GM19035 (cell line): ENCODE results near the gene MAD1L1.

ENCODE experiments used
- ATAC-seq: cut with Tn5 transposase; IDR thresholded peaks from one replicate; pipeline ENCODE4 v1.9.1; 2021; ENCODE audit not compliant: unreplicated experiment

The MAD1L1 gene

DNA sequence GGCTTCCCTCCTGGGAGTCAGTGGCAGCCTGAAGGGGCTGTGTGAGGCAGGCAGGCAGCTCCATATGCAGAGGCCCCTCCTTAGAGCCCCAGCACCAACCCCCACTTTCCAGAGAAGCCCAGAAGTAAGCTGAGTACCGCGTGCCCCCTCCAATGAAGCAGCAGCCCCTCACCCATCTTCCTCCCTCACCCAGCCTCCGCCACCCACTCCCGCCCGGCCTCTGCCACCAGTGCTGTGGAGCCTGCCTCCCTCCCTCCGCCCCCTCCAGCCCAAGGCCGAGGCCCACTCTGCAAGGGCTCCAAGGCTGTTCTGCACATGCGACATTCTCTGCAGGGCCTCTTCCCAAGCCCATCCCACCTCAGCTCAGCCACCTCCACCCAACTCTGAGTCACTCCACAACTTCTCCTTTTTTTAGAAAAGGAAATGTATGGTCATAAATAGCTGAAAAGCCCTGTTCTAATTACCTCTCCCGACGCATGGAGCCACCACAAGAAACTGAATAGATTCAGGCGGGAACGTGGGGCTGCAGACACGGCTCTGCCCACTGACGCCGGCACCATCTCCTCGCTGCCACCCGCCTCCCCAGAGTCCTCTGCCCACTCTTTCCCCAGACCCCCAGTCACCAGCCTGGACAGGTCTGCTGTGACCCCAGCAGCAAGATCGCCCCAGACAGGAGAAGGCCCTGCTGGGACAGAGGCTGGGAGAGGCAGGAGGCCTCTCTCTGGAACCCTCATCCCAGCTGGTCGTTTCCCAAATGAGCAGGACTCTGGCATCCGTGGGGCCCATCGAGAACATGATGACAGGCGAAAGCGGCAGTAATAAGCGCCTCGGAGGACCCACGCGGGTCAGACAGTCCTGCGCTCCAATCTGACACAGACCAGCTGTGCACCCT lies 213.9 kb downstream of the MAD1L1 start:
- no peak for ATAC-seq

GRCh38 chr7:2017914-2018568 lies 214.7 kb downstream of the MAD1L1 start:
- no peak for ATAC-seq

DNA sequence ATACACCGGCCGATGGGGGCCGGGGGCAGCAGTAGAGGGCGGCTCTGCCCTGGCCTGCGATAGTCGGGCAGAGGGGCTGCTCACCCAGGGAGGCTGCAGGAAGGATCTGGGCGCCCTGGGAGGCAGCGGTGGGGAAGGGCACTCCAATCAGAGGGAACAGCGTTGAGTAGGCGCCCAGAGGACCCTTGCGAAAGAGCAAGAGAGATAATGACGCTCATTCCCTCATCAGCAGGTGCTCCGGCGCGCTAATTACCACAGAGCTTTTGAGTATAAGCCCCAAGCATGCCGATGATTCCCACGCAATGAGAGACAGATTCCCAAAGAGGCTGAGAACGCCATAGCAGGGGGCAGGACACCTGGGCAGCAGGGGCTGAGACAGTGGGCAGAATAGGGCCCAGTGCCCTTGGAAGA lies 215.3 kb downstream of the MAD1L1 start:
- ATAC-seq = no peak

DNA sequence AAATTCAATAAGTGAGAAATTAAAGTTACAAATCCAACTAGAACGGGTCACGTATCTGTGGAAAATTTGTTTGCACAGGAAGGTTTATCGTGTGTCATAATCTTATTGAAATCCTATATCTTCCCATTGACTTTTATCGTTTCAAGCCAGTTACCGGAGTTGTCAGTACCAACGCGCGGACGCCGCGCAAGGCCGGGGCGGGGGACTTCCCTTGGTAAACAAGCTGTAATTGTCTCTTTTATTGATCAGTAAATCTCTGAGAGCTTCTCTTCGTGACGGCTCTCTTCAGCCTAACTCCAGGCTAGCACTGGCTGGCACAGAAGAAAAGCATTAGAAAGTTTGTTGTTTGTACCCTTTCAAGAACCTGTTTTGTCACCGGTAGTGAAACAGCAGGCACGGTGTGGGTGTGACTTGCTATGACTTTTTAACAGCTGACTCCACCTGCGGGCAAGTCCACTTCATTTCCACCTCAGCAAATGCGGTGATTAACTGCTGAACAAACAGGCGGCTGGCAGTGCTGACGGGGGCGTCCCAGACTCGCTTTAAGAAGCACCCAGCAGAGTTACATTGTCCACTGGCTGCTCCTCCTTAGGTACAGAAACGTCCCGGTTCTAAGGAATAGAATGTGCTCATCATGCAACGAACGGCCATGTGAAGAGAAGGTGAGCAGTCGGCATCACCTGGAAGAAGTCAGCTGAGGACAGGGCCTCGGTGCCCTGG lies 215.8 kb downstream of the MAD1L1 start:
- no peak for ATAC-seq

DNA sequence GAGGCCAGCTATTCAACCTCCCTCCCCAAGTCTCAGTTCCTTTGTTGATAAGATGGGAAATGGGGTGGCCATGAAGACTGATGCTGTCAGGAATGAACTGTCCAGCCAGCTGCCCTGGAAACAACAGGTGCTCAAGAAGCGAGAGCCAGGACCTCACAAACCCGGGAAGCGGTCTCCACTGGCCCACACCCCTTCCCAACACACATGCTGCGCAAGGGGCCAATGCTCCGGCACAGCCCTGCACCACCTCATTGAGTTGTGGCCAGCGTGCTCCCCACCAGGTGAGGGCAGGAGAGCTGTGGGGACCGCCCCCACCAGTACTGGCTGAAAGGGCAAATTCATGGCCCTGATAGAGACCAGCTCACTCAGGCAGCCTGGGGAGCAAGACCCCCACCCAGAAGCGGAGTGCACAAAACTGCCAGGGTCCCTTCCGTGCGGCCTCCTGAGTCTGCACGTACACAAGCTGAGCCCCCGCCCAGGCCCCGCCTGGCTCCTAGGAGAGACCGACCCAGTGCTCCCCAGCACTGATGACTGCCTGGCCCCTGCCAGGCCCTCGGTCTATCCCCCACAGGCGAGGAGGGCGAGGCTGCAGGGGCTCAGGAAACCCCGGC lies 216.6 kb downstream of the MAD1L1 start:
- ATAC-seq = no peak

- ATAC-seq = no peak
Measured at GRCh38 chr7:2015251-2015871, 217.4 kb downstream of the MAD1L1 start.

DNA sequence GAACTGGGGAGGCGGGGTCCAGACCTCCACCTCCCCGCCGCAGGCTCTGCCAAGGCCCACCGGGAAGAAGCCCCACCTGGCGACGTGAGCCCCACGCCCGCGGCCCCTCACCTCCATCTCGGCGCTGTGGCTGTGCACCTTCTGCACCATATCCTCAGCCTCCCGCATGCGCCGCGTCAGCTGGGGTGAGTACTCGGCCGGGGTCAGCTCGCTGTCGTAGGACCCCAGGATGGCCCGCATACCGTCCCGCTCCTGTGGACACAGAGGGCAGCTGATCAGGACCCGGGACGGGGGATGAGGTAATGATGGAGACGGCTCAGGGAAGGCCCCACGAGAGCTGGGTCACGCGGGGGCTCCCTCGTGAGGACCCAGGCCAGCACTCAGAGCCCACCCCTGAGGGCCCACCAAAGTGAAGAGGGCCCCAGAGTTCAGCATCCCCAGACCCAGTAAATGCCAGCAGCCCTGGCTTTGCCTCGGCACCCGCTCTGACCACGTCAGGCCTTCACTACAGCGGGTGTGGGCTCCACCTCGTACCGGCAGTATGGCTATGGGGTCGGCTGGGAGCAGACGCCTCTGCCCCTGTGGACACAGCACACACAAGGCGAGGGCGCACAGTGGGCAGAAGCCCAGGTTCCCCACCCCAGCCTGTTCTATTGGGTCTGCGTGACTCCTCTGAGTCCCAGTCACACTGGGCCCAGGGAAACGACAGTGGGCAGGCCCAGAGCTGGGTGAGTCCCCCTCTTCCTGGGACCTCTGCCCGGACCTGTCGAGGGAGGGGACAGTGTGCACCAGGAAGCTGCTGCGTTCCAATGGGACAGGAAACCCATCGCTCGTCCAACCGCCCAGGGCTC lies 218.1 kb downstream of the MAD1L1 start:
- ATAC-seq = no peak

- no peak for ATAC-seq
Measured at GRCh38 chr7:2013381-2014311, 219.1 kb downstream of the MAD1L1 start.

- no peak for ATAC-seq
Measured at GRCh38 chr7:2012981-2013380, 219.8 kb downstream of the MAD1L1 start.

GRCh38 chr7:2012044-2012900 lies 220.5 kb downstream of the MAD1L1 start:
- ATAC-seq = no peak

DNA sequence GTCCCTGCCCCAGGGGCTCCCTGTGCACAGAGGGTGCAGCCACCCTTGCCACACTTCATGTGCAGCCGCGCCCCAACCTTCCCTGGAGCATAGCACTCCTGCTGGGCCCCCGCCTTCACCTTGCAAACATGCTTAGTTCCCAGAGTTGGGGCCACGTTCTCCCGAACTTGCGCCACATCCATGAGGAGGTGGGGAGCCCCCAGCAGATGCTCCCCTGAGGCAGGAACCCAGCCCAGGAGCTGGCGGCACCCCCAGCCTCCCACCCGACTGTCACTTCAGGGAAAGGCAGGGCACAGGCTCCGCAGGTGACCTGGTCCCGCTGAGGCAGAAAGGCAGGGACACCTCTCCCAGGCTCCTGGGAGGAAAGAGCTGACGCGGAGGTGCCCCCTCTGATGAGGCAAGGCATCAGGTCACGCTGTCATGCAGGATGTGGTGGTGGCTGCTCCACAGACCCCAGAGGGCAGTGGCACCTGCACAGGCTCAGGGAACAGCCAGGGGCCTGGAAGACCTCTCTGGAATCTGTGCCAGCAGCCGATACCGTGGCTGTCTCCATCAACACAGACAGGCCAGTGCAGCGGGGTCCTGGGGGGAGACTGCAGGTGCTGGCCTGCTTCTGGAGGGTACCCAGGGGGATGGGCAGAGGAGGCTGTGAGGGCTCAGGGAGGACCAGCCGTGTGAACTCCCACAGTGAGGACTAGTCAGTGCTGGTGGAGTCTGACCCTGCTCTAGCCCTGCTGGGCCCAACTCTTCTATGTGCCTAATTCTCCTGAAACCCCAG lies 221.3 kb downstream of the MAD1L1 start:
- ATAC-seq = no peak

DNA sequence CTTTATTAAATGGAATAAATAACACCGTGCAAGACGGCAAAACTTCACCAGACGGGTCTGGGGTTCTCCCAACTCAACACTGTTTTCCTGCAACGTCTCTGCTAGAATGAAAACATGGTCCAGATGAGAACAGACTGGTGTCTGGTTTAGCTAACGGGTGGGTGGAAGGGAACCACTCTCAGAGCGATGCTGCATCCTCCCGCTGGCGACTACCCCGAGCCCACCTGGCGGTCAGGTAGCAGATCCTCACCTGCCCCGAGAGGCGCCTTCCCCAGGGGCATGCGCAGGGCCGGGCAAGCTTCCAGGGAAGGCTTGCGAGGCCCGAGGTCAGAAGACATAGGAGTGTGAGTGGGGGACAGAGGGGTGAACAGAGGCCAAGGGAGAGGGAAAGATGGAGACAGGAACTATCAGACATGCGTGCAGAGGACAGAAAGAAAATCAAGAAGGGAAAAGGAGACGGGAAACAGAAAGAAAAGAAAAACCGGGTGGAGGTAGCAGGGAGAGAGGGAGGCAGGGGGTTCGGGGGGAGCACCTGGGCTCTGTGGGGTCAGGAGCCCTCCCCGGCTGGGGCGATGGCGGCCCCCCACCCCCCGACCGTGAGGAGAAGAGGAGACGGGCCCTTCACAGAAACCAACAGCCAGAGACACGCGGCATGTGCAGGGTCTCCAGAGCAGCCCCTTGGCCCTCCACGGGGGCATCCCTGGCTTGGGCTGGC lies 222.0 kb downstream of the MAD1L1 start:
- ATAC-seq = no peak

GRCh38 chr7:2010101-2010500 lies 222.6 kb downstream of the MAD1L1 start:
- ATAC-seq = no peak

- ATAC-seq = no peak
Measured at GRCh38 chr7:2009541-2010001, 223.2 kb downstream of the MAD1L1 start.

DNA sequence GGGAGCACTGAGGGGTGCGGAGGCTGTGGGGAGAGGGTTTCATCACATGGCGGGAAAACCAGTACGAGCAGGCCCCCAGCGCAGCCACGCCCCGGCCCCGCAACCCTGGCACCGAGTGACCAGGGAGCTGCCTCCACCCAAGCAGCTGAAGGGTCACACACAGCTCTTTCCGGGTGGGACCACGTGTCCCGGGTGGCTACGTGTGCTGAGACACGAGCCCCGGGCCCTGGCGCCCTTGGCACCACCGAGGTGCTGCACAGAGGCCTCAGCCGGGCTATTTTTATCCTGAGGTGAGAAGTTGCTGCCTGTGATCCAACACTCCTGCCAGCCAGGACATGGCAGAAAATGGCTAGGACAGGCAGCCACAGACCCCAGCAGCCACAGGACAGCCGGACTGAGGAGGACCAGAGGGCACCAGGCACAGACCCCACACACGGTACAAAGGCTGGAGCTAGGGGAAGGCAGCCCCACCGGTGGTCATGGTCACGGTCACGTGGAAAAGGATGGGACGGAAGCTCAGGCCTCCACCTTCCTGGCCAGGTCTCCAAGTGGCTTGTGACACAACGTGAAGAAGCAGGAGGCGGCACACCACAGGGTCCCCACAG lies 223.7 kb downstream of the MAD1L1 start:
- no peak for ATAC-seq
